NCI-H524 (cell line): ENCODE data around the gene AAK1.
"Not testable (repeated sequence)": the region's sequence is repeated elsewhere in the genome, so short reads cannot be mapped to it uniquely, and the experiment has no call there.

Experiments
- DNase-seq, 2 experiments: peaks; one replicate each; lab custom pipeline; 2025; lab: John Stamatoyannopoulos, UW

The AAK1 gene

DNA sequence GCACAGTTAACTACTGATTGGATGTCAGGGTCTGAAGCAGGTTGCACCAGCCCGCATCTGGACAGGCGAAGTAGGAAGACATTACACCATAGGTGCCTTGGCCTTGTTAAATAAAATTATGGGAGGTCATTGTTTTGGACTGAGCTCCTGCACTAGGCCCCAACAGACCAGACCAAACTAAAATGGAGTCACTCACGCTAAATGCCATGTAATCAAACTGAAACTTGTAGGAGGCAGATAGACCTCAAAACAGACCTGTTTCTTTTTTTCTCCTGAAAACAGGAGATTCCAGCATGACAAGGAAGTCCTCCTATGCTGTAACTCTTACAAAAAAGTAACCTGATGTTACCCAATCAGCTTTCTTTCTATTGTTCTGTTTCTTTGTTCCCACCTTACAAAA, 190.9 kb downstream of the AAK1 start:
- no peak for DNase-seq

DNA sequence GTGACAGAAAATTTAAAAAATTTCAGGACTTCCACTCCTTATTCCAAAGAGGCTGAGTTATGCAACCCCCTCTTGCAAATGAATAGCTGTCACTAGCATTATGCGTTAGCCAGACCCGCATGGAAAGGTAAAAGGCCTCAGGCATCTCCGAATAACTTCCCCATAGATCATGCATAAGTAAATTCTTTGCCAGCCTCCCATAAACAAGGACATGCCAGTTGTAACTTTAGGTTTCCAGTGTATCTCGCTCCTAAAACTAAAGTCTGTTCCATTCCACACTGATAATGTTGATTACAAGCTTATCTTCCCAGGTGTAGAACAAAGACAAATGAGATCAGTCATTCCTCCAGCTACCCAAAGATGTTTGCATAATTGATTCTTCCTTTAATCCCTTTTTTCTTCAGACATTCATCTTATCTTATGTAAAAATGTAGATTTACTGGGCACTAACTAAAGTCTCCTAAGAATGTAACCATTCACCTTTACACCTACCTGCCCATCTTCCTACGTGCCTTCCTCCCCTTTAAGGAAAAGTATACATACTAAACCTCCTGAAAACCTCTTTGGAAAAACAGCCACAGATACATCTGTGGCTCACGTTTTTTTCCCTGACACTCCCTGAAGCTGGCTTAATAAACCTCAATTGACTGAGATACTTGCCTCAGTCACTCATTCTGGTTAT, 192.7 kb downstream of the AAK1 start:
- DNase-seq: no peak

DNA sequence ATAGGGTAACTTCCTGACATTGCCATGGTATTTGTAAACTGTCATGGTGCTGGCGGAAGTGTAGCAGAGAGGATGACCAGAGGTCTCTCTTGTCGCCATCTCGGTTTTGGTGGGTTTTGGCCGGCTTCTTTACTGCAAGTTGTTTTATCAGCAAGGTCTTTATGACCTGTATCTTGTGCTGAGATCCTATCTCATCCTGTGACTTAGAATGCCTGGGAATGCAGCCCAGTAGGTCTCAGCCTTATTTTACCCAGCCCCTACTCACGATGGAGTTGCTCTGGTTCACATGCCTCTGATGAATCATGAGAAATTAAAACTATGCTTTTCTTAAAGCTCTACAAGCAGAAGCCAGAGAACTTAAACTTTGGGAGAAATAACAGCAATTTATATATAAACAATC, 193.6 kb downstream of the AAK1 start:
- DNase-seq: no peak

DNA sequence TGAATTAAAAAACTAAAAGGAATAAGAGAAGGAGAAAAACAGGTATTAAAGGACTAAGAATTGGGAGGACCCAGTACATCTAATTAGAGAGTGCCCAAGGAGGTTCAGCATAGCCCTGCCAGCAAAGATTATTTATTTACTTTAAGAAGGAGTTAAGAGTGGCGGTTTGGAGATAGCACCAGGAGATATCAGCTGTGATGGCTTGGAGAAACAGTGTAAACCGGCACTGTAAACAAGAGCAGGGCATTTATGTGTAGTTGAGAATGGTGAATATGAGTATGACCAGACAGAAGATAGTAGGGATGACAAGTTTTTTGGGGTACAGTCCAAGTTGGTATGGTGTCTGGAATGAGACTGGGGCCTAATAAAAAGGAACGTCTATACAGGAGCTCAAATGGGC, 199.9 kb downstream of the AAK1 start:
- DNase-seq: not testable (repeated sequence)

DNA sequence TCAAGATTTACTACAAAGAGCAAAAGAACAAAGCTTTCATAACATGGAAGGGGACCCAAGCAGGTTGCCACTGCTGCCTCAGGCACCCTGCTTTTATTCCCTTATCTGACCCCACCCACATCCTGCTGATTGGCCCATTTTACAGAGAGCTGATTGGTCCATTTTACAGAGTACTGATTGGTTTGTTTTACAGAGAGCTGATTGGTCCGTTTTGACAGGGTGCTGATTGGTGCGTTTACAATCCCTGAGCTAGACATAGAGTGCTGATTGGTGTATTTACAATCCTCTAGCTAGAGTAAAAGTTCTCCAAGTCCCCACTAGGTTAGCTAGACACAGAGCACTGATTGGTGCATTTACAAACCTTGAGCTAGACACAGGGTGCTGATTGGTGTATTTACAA, 204.0 kb downstream of the AAK1 start:
- DNase-seq: not testable (repeated sequence)

DNA sequence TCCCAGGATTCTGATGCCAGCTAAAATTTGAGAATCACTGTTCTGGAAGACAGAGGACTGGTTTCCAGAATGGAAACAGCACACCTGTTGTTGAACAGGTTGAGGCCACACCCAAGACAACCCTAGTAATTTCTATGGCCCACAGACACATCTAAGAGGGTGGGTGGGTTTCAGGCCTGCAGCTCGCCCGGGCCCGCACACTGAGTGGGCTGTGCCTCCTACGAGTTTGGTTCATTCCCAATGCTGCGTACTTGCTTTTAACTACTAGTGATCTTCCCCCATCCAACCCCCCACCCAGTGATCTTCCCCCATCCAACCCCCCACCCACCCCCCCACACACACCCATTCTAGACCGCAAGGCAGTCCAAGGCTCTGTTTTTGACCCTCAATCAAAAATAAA, 205.0 kb downstream of the AAK1 start:
- no peak for DNase-seq

DNA sequence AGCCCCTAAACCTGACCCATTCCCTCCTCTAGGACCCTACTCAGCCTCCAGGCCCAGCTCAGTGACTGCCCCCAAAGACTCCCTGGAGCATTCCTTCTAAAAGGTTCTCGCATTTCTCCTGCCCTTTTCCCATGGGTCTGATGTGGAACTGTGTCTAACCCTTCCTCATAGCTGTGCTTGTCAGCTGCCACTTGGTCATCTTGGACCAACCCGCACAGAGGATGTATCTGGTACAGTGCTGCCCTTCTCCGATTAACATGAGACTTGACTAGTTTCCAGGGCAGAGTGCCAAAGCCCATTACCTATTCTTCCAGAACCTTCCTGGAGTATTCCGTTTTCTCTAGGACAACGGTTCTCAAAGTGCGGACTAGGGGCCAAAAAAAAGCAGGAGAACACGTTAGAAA, 205.8 kb downstream of the AAK1 start:
- peak in 1 of 2 experiments; percentile 37 for DNase-seq

DNA sequence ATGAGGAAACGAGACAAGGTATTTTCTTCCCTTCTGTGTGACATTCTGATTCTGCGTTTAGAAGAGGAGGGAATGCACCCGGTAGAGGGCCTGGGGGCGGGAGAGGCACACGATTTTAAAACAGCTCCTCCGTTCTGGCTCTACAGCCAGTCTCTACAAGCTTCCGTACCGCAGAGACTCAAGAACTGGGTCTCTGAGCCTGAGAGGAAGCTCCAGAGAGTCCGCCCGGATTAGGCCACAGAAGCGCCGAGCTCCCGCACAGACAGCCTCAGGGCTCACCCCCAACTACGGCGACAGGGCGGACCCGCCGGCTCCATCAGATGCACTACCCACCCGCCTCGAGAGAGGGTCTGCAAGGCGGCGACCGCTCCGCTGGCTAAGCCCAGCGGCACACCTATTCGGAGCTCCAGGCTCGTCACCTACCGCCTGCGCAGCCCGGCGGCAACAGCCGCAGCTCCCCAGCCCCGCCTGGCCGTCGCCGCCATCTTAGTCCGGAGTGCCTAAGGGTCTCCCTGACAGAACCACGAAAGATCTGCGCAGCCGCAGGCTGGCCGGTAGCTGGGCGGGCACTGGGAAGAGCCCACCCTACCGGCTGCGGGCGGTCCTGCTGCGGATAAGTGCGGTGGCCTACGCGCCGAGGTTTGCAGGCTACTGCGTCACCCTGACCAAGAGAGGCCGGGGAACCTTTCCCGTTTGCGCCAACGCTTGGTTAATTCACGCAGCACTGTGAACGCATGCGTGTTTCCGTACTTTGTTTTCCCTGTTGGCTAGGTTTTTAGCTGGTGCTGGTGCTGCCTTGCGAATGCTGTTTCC, 206.4 kb downstream of the AAK1 start, which contains the start of gene NFU1:
Gene NFU1 (minus strand): TSS at position 498 of the 813 bp plus-strand sequence. CDS start 13 bp downstream, at position 485.
- peak; percentile 63 to 90 for DNase-seq

DNA sequence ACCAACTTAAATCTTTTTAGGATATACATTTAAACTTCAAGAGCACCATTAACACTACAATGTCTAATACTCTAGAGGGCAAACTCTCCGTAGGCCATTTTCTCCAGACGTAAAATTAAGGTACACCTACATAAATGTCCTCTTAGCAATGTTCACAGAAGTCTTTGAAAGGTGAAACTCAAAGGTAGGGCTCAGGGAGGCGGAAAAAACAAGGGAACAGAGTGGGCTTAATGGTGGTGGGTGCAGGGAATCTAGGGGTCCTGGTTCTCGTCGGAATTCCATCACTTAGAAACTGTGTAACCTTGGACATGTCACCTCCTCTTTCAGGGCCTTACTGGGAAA, 207.0 kb downstream of the AAK1 start:
- DNase-seq: no peak

DNA sequence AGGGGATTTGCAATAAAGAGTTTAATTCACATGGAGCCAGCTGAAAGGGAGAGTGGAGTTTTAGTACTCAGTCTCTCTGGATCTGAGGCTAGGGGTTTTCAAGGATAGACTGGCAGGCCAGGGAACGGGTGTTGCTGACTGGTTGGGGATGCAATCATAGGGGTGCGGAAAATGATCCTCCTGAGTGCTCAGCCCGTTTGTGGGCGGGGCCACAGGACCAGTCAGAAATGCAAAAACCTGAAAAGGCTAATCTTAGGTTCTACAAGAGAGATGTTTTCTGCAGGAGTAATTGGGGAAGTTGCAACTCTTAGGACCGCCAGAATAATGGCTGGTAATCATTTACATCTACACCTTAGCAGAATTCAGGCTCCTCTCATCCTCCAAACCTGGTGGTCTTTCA, 208.8 kb downstream of the AAK1 start:
- no peak for DNase-seq

DNA sequence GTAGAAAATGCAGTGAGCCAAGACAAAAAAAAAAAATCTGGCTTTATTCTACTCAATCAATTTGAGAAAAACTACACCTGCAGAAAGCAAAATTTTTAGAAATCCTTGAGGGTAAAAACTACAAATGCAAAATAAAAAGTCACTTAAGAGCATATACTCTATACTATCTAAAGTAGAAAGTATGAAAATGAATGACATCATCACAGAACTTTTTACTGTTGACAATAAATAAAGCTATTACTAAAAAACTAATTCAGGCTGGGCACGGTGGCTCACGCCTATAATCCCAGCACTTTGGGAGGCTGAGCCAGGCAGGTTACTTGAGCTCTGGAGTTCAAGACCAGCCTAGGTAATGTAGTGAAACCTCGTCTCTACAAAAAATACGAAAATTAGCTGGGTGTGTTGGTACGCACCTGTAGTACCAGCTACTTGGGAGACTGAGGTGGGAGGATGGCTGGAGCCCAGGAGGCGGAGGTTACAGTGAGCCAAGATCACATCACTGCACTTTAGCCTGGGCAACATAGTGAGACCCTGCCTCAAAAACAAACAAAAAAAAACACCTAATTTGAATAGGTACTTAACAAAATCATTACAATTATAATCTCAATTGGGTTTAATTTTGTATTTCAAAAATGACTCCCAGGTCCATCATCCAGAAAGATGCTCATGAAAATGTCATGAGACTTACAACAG, 213.9 kb downstream of the AAK1 start:
- no peak for DNase-seq

DNA sequence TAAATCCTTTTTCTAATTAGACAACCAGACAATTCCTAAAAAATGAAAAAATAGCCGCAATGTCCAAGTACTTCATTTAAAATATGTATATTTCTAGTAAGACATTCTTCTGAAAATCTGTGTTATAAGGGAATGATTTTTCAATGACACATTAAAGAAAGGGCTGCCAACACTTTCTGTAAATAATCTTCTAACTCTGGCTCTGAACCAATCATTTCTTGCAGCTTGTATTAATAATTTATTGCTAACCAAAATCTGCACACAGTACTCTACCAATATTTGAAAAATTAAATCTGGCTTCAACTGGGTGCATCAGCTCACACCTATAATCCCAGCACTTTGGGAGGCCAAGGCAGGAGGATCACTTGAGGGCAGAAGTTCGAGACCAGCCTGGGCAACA, 214.6 kb downstream of the AAK1 start:
- no peak for DNase-seq

DNA sequence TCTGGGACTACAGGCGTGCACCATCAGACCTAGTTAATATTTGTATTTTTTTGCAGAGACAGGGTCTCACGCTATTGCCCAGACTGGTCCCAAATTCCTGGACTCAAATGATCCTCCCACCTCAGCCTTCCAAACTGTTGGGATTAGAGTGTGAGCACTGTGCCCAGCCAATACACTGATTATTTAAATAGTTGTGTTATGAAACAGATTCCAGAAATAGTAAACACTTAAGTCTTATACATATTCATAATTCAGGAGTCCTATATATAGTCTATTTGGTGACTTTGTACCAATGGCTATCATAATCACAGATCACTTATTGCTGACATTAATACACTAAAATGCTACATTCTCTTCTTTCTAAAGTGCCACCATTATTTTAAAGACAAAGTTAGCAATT, 219.1 kb downstream of the AAK1 start:
- no peak for DNase-seq

DNA sequence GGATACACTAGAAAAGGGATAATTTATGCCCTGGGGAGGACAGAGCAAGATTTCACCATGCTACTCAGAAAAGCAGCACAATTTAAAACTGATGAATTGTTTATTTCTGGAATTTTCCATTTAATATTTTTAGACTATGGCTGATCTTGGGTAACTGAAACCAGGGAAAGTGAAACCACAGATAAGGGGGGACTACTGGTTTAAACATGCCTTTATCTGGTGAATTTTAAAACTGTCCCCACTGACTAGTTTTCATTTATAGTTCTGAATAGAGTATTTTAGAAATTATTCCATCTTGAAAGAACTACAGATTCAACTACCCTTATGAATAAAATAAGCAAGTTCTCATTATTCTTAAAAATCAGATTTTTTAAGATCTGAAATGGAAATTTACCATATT, 221.3 kb downstream of the AAK1 start:
- DNase-seq: no peak

DNA sequence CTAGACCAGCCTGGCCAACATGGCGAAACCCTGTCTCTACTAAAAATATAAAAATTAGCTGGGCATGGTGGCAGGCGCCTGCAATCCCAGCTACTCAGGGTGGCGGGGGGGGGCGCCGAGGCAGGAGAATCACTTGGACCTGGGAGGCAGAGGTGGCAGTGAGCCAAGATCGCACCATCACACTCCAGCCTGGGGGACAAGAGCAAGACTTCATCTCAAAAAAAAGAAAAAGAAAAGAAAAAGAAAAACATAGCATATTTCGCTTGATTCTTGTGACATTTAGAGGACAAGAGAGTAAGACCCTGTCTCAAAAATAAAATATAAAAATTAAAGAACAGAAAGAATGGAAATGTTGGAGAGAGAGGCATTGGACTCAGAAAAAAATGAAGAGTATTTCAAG, 224.4 kb downstream of the AAK1 start:
- not testable (repeated sequence) for DNase-seq

DNA sequence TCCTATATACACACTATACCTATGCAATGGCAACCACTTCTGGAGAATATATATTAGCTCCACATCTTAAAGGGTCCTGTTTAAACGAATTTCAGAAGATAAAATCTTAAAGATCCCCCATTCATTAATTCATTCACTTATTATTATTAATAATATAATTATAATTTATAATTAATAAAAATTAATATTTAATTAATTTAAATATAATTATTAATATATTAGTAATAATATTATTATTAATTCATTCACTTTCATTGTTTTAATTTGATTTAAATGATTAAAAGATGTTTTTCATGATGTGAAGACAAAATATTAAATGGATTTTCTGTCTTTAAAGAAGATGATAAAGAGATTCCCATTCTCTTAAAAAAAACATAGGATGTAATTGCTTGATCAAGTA, 227.4 kb downstream of the AAK1 start:
- no peak for DNase-seq
